GM12865 (cell line): ENCODE measurements around the gene DCLRE1B.

Source experiments
- DNase-seq: peaks from one replicate; pipeline ENCODE4 v3.0.0; 2010; ENCODE audit warnings: low read depth
- H3K4me3 ChIP-seq: 2 replicates; pipeline ENCODE4 v1.5.1; 2011; ENCODE audit warnings: mild to moderate bottlenecking, low read depth, low read length, control low read depth
- TF ChIP-seq, protein P1 (sequence below): IDR thresholded peaks from 2 replicates; pipeline ENCODE4 v1.5.1; 2011; ENCODE audit warnings: low read length, control low read depth, low read depth, inconsistent platforms; ENCODE audit not compliant: insufficient read depth; ENCODE audit errors: missing control alignments

The DCLRE1B gene

DNA sequence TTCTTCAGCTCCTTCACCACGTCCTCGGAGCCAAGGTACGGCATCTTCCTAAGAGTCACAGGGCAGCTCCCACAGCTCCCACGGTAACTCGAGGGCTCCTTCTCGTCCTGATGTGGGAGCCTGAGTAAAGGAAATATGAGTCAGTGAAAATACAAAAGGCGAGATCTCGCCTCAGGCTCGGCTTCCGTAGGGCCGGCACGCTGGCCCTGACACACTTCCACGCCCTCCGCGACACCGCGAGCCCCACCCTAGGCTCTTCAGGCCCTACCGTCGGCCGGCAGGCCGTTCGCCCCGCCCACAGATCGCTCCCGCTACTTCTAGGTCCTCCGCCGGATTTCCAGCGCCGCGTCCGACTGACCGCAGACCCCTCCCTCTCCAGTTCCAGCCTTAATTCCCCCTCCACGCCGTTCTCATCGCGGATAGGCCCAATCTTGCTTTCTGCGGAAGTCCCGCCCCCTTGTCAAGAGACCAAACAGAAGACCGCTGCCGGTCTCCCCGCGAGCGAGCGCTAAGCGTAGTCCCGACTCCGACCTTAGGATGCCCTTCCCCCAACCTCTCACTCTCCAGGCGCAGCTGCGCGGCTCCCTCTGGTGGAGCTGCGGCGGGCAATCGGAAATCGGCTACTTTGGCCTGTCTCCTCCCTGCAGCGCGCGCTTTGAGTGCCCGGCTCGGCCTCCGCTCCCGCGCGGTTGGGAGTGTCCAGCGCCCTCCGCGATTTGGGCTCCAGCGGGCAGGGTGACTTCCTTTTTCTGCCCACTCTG is at the start of gene DCLRE1B, which contains the start of gene AP4B1:
Gene DCLRE1B (plus strand): TSS at position 653 of the 761 bp plus-strand sequence. CDS start 261 bp downstream, outside the sequence.
Gene AP4B1 (minus strand): TSS at position 126 of the 761 bp plus-strand sequence. CDS start 82 bp downstream, at position 44.
- peak within 1 kb of the TSS; percentile 96 for H3K4me3 ChIP-seq
- peak; percentile 100 for DNase-seq
- TF ChIP-seq, protein P1, sequence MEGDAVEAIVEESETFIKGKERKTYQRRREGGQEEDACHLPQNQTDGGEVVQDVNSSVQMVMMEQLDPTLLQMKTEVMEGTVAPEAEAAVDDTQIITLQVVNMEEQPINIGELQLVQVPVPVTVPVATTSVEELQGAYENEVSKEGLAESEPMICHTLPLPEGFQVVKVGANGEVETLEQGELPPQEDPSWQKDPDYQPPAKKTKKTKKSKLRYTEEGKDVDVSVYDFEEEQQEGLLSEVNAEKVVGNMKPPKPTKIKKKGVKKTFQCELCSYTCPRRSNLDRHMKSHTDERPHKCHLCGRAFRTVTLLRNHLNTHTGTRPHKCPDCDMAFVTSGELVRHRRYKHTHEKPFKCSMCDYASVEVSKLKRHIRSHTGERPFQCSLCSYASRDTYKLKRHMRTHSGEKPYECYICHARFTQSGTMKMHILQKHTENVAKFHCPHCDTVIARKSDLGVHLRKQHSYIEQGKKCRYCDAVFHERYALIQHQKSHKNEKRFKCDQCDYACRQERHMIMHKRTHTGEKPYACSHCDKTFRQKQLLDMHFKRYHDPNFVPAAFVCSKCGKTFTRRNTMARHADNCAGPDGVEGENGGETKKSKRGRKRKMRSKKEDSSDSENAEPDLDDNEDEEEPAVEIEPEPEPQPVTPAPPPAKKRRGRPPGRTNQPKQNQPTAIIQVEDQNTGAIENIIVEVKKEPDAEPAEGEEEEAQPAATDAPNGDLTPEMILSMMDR = peak; percentile 75

DNA sequence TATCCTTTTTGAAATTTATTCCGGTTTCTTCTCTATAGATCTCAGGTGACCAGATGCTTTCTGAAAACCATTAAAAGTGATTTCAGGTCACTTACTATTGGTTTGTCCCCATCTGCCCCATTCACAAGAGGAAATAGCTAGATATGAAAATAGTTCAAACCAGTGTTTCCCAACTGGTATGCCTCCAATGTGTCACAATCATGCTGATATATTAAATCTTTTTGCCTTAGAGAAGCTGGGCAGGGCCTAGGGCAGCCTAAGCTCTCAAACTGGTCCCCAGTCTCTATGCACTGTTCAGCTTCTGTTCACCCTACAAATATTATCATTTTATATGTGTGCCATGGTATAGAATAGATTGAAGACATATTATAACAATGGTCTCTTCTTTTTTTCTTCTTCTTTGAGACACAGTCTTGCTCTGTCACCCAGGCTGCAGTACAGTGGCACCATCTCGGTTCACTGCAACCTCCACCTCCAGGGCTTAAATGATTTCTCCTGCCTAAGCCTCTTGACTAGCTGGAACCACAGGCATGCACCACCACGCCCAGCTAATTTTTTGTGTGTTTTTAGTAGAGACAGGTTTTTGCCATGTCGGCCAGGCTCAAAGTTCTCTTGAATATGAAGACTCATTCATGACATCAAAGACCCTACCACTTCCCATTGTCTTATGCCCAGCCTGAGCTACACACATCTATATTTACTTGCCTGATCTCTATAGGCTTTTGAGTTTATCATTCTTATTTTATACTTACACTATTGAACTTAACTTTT is 49.3 kb upstream of the DCLRE1B start:
- TF ChIP-seq, protein P1 = no peak
- no peak overlapping the region for H3K4me3 ChIP-seq
- no peak for DNase-seq

DNA sequence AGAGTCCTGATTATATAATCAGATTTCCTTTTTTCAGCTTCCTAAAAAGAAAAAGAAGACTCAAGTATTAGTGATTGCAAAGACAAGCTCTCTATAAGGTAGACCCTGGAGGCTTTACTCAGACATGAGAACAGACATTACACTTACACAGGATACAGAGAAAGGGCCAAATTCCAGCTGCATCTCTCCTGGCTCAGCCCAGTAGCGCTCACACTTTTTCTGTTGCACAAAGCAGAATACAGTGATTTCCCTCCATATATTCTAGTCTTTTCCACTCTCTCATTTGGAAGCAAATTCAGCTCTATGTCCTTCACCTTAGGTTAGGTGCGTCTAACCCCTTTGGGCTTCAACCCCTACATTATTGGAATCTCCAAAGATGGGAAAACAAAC is 48.7 kb upstream of the DCLRE1B start:
- TF ChIP-seq, protein P1 = no peak
- no peak for DNase-seq

DNA sequence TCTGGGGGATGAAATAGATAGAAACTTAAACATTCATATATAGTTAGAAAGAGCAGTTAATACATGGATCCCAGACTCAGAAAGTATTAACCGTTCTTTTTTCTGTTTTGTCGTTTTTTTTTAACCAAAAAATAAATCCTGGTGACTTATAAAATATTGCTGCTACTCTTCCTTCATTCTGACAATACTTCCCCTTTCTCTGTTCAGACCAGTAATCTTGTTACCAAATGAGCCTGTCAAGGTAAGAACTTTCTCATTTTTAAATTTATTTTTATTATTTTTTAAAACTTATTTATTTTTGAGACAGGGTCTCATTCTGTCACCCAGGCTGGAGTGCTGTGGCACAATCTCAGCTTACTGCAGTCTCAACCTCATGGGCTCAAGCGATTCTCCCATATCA is 47.4 kb upstream of the DCLRE1B start:
- no peak for DNase-seq
- TF ChIP-seq, protein P1 = no peak
- peak overlapping the region; percentile 19; the same call in 1 of the 2 replicates for H3K4me3 ChIP-seq

More for the DNA sequence above, 48.7 kb upstream of the DCLRE1B start:
- no peak overlapping the region for H3K4me3 ChIP-seq

DNA sequence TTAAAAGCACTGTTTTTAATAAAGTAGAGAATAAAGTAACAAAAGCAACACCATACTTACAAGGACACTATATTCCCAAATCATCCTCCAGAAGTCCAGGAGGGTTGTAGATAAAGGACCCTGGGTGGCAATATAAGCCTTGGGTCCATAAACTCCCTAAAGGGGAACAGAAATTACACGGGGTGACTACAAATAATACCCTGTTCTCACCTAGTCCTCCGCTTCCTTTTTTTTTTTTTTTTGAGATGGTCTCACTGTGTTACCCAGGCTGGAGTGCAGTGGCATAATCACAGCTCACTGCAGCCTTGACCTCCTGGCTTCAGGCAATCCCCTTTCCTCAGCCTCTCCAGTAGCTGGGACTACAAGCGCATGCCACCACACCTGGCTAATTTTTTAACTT is 46.7 kb upstream of the DCLRE1B start:
- peak; percentile 55 for DNase-seq
- TF ChIP-seq, protein P1 = no peak
- peak overlapping the region; percentile 43 for H3K4me3 ChIP-seq

DNA sequence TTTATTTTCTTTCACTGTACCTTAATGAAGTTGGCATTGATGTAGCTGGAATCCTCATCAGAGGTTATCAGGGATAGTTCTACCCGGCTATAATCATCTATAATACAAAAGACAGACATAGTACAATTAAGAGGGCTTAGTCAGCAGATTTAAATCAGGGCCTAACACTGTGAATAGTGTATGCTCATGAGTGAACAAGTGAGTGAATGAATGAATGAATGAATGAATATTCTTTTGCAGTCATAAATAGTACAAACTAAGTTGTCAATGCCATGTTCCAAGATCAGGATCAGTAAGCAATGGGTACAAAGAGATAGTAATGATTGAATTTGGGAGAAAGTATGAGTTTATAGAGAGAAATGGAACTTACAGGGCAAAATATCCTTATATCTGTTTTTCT is 46.1 kb upstream of the DCLRE1B start:
- TF ChIP-seq, protein P1 = no peak
- H3K4me3 ChIP-seq = peak overlapping the region; percentile 43
- DNase-seq = no peak
